Erythroblast (primary cell): ENCODE data around the gene NCOA7.
"Not testable (repeated sequence)": the region's sequence is repeated elsewhere in the genome, so short reads cannot be mapped to it uniquely, and the experiment has no call there.

Experiments used
- DNase-seq, 2 experiments: peaks; one replicate each; lab custom pipeline; 2025; lab: John Stamatoyannopoulos, UW
- GATA1 ChIP-seq: IDR thresholded peaks from 2 replicates; pipeline ENCODE4 v1.6.1; 2011; ENCODE audit warnings: low read depth, mild to moderate bottlenecking, control low read depth, low read length, moderate library complexity
- POLR2A ChIP-seq: IDR thresholded peaks from 2 replicates; pipeline ENCODE4 v1.6.1; 2011; ENCODE audit warnings: mild to moderate bottlenecking, low read length

The NCOA7 gene

DNA sequence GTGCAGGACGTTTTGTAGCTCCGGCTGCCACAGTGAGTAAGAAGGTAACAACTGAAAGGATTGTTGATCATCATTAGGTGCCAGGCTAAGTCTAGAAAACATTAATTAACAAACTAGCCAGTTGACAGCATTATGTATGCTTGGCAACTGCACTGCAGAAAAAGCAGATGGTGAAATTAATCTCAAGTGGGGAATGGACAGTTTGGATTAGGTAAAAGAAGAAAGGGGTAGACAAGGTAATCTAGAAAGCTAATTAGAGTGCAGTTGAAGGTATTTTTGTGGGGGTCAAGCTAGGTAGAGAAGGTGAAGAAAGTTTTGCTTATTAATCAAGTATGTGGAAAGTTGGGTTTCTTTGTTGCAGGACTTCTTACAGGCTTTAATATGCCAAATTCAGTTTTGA is 96.2 kb downstream of the NCOA7 start:
- DNase-seq, result no peak
- no peak for TF ChIP-seq POLR2A
- TF ChIP-seq GATA1, result no peak

DNA sequence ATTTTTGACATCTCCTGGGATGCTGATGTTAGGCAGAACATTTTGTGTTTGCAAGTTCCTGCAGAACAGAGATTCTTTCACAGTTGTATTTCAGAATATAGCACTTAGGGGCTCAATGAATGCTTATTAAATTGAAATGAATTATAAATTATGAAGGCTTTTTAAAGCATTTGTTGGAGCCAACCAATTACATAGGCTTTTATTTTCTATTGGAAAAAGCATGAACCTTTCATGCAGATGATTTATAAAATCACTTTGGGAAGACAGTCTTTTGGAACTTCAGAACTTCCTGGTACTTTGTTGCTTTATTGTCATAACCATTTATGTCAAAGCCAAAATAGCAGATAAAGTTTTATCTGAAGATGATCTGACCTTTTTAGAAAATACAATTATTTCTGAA is 96.6 kb downstream of the NCOA7 start:
- TF ChIP-seq POLR2A (no peak), GATA1 (no peak)
- DNase-seq, result no peak

DNA sequence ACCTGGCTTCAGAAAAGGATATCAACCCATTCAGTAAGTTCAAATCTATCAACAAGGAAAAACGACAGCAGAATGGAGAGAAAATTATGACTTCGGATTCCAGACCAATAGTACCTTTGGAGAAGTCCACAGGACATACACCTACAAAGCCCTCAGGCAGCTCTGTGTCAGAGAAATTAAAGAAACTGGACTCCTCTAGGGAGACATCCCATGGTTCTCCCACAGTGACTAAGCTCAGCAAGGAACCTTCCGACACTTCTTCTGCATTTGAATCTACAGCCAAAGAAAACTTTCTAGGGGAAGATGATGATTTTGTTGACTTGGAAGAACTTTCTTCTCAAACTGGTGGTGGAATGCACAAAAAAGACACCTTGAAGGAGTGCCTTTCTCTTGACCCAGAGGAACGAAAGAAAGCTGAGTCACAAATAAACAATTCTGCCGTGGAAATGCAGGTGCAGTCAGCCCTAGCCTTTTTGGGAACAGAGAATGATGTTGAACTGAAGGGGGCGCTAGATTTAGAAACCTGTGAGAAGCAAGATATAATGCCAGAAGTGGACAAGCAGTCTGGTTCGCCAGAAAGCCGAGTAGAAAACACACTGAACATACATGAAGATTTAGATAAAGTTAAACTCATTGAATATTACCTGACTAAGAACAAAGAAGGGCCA is 98.4 kb downstream of the NCOA7 start:
- DNase-seq, result peak; percentile 65 to 74
- TF ChIP-seq POLR2A (no peak), GATA1 (no peak)

GRCh38 chr6:125899726-125900182 is 109.0 kb downstream of the NCOA7 start:
- no peak for DNase-seq
- TF ChIP-seq GATA1, result no peak
- TF ChIP-seq POLR2A, result no peak

DNA sequence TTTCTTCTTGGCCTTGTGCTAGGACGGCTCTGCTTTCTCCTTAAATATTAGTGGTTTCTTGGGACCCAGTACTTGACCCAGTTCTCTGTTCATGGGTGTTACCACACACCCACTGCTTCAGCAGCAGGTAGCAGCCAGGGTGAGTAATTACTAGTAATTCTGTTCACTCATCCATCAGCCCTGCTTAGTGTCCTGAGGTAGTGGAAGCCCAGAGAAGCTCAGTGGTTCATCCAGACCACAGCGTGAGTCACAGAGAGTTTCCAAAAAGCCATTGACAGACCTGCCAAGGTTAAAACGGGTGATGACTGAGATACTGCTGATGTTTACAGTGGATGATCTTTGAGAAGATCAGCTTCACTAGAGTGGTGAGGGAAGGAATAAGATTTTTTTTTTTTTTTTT is 114.1 kb downstream of the NCOA7 start:
- DNase-seq, result peak in 1 of 2 experiments; percentile 12
- no peak for TF ChIP-seq POLR2A
- no peak for TF ChIP-seq GATA1

DNA sequence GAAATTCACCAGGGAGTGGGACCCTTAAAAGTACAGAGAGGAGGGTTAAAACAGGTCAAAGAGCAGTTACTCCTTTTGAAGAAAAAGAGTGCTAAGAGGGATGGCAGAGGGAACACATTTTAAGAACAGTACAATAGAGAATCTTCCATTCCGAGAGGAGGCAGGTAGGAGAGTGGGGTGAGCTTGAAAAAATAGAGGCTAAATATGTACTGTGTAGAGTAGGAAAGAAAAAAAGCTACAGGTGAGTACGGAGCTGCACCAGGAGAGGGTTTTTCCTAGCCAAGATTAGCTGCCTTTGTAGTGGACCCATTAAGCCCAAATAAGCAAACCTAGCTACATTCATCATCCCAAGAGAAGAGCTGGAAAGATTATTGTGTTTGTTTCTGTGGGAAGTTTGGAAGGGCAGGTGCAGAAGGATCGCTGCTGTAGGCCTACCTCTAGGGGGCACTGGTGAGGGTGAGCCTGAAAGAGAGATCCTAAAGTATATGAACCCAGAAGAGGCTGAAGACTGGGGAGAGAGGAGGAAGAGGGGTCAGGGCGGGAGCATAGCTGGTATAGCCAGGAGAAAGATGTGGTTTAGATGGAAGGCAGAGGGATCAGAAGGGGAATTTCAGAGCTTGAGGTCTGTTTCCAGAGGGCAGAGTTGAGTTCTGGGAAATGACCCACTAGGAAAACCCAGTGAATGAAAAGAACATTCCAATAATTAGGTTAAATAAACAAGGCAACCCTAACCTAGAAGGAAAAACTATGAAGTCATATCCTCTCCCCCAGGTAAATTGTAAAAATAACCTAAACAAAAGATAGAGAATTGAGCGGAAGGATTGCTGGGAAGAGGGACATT is 115.6 kb downstream of the NCOA7 start:
- DNase-seq, result peak; percentile 66 to 84
- TF ChIP-seq GATA1 (no peak), POLR2A (no peak)

DNA sequence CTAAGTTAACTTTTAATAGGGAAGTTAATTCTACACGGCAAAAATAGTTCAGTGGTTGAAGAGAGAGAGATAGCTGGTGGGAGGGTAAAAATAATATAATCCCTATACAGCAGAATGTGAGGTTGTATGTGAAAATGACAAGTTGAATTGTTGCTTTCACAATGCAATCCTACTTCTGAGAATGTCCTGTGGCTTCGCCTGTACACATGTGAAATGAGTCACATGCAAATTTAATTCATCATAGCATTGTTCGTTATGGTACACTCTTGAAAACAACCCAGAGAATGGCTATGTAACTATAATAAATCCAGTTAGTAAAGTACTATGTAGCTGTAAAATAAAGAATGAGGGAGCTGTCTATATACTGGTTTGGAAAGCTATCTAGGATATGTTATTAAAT is 119.8 kb downstream of the NCOA7 start:
- DNase-seq, result no peak

DNA sequence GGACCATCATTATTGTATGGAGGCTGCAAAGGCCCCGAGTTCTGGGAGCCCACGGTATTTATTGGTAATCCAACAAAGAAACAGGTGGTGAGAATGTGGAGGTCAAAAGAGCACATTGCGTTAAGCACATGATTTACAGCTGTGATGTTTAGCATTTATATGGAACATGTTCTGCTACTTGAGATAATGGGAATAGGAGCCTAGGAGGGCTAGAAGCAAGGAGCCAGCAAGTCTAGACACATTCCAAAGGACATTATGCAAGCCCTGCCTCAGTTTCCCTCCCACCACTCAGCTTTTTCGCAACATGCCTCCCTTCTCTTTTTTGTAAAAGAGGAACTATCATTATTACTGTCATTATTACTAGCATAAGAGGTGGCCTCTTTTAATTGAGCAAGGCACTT is 120.3 kb downstream of the NCOA7 start:
- DNase-seq, result not testable (repeated sequence)

More for the DNA sequence above, 119.8 kb downstream of the NCOA7 start:
- TF ChIP-seq POLR2A (no peak), GATA1 (no peak)

DNA sequence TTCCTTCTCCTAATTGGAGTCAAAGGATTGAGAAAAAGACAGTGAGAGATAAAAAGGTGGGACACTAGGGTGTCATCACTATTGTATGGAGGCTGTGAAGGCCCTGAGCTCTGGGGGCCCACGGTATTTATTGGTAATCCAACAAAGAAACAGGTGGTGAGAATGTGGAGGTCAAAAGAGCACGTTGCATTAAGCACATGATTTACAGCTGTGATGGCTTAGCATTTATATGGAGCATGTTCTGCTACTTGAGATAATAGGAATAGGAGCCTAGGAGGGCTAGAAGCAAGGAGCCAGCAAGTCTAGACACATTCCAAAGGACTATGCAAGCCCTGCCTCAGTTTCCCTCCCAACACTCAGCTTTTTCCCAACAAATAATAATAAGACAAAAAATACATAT is 121.7 kb downstream of the NCOA7 start:
- not testable (repeated sequence) for DNase-seq

DNA sequence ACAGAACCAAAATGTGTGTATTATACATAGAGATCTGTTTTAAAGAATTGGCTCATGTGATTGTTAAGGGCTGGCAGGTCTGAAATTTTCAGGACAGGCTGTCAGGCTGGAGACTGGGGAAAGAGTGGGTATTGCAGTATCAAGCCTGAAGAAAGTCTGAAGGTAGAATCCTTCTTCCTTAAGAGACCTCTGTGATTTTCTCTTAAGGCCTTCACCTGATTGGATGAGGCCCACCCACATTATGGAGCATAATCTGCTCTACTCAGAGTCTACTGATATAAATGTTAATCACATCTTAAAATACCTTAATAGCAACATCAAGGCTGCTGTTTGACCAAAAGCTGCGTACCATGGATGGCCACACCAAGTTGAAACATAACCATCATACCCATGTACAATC is 122.4 kb downstream of the NCOA7 start:
- no peak for TF ChIP-seq GATA1
- no peak for TF ChIP-seq POLR2A

GRCh38 chr6:125913864-125914351 is 123.1 kb downstream of the NCOA7 start:
- DNase-seq, result peak in 1 of 2 experiments; percentile 19
- no peak for TF ChIP-seq POLR2A
- no peak for TF ChIP-seq GATA1

More for the DNA sequence above, 122.4 kb downstream of the NCOA7 start:
- DNase-seq, result no peak

GRCh38 chr6:125918230-125918629 is 127.5 kb downstream of the NCOA7 start:
- TF ChIP-seq GATA1 (no peak), POLR2A (no peak)
- no peak for DNase-seq

DNA sequence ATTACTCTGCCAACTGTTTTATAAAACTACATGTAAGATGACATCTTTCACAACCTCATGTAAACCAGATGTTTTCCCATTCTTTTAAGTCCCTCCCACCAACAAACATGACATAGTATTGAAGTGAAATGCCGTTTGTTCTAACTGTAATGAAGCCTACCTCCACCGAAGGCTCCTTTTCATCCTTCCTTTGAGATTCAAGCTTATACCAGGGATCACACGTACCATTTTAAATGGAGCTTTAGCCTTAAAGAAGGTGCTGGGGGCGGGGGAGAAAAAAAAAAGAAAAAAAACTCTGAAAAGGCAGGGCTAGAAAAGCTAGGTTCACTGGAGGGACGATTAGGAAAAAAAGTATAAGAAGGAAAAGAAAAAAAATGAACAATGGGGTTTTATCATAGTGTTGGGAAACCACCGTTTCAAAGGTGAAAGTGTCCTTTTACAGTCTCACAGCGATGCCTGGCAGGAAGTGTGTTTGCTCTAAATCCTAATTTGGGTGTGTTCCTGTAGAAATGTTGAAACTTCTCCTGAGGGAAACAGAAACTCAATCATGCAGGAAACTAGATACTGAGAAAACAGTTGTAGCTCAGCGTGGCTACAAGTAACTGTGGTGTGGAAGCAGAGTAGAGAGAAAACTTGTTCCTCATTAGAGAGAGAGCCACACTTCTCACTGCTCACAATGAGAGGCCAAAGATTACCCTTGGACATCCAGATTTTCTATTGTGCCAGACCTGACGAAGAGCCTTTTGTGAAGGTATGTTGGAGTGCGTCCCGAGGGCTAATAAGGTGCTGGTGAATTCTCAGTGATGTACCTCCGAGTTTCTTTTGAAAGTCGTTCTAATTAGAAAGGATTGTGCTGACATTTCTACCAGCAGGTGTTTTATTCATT is 128.2 kb downstream of the NCOA7 start:
- peak; percentile 36 to 65 for DNase-seq
- TF ChIP-seq GATA1 (no peak), POLR2A (peak; percentile 27)

DNA sequence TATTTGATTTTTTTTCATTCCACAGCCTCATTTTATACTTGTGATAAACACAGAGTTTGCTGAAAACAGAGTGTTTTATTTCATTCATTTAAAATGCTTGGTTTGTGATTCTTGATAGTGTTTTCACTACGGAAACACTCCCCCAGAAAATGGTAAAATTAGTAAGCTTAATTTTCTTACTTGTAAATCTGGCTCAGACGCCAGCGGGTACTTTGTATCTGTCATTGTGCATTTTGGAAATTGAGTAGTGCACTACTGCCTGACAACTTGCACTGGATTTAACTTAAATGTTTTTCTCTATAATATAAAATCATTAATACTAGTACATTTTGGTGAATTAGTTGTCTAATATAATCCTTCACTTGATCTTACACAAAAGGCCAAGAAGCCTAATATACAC is 128.9 kb downstream of the NCOA7 start:
- no peak for DNase-seq
- TF ChIP-seq GATA1, result no peak
- no peak for TF ChIP-seq POLR2A
